ENCODE measurements around the gene MYO1H. TPM values are rescaled to one million over a fixed set of nuclear protein-coding genes. Genes with fewer than 3 reads are reported as not detected.

Gene MYO1H
- polyA plus RNA-seq, 1 experiment = not detected

DNA sequence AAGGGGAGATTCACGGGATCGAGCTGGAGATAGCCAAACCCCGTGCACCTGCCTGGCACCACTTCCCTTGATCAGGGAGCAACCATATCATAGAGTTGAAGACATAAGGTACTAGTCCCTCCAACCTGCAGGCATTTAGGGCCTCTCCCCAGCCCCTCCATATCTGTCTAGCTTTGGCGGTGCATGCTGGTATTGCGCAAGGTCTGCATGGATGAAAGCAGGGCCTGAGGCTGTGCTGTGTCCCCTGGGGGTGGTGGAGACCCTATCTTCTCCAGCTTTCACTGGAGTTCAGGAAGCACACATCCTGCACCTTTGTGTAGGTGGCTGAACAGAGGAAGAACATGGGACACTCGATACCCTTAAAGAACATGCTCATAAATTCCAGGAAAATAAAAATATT lies 82.5 kb downstream of the MYO1H start:
- TF ChIP-seq, protein P1, sequence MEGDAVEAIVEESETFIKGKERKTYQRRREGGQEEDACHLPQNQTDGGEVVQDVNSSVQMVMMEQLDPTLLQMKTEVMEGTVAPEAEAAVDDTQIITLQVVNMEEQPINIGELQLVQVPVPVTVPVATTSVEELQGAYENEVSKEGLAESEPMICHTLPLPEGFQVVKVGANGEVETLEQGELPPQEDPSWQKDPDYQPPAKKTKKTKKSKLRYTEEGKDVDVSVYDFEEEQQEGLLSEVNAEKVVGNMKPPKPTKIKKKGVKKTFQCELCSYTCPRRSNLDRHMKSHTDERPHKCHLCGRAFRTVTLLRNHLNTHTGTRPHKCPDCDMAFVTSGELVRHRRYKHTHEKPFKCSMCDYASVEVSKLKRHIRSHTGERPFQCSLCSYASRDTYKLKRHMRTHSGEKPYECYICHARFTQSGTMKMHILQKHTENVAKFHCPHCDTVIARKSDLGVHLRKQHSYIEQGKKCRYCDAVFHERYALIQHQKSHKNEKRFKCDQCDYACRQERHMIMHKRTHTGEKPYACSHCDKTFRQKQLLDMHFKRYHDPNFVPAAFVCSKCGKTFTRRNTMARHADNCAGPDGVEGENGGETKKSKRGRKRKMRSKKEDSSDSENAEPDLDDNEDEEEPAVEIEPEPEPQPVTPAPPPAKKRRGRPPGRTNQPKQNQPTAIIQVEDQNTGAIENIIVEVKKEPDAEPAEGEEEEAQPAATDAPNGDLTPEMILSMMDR (IDR thresholded peaks at IDR 0.05; ENCODE audit: insufficient read depth, low read depth, low read length) = no peak
- no peaks in the 10 kb centered on the region for H3K36me3 ChIP-seq (ENCODE audit: control insufficient read depth, insufficient read depth, low read length)
- DNase-seq (ENCODE audit: low read depth) = no peak
- 0 out of 2 replicates have a peak, but pooled peaks cover 4% of the 10 kb centered on the region for H3K27me3 ChIP-seq (ENCODE audit: control insufficient read depth, insufficient read depth, low read length)
- ChIA-PET CTCF (interaction anchor here (0.6 to 1.6 kb wide), 7 partner anchors 10 to 120 kb away, joined by 3 to 6 read pairs (median 3); no protein-coding TSS in a partner anchor), POLR2A (interaction anchor here (0.7 kb wide), 1 partner anchor 33 kb away, joined by 3 read pairs; no protein-coding TSS in a partner anchor)
- no peak overlapping the region for H3K4me3 ChIP-seq (ENCODE audit: low read depth, low read length)

GRCh38 chr12:109432431-109432830 lies 84.7 kb downstream of the MYO1H start:
- DNase-seq (ENCODE audit: low read depth) = no peak
- ChIA-PET POLR2A (interaction anchor here (0.6 kb wide), 1 partner anchor 151 kb away, joined by 3 read pairs; no protein-coding TSS in a partner anchor), CTCF (interaction anchor here (0.8 to 5.7 kb wide), 19 partner anchors 10 to 344 kb away, joined by 3 to 40 read pairs (median 5); partner anchors contain the start of genes KCTD10 and UBE3B)
- Histone ChIP-seq H3K36me3 (ENCODE audit: control insufficient read depth, insufficient read depth, low read length) (no peaks in the 10 kb centered on the region), H3K4me3 (ENCODE audit: low read depth, low read length) (no peak overlapping the region), H3K27me3 (ENCODE audit: control insufficient read depth, insufficient read depth, low read length) (no peaks in the 10 kb centered on the region)
- TF ChIP-seq, protein P1 (IDR thresholded peaks at IDR 0.05; ENCODE audit: insufficient read depth, low read depth, low read length) = no peak

DNA sequence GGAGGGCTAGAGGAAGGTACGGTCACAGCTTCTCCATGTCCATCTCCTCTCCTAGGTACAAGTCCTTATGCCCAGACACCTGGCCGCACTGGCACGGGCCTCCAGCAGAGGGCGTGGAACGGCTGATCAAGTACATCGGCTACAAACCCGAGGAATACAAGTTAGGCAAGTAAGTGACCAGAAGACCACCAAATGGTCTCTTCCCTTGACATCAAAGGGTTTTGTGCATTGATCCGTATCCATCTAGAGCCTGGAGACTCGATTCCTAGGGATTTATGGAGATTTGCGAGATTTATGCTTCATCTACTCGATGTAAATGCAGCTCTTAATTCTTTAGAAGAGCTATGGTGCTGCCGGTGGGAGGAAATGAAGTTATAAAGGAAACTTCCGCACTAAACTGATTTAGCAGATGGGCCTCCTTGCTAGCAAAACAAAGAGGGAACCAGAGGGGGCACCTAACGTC lies 85.2 kb downstream of the MYO1H start:
- ChIA-PET CTCF (interaction anchor here (0.6 to 5.7 kb wide), 25 partner anchors 9 to 748 kb away, joined by 3 to 40 read pairs (median 4); partner anchors contain the start of genes KCTD10 and UBE3B), POLR2A (interaction anchor here (0.6 kb wide), 1 partner anchor 151 kb away, joined by 3 read pairs; no protein-coding TSS in a partner anchor)
- no peaks in the 10 kb centered on the region for H3K27me3 ChIP-seq (ENCODE audit: control insufficient read depth, insufficient read depth, low read length)
- no peak overlapping the region for H3K4me3 ChIP-seq (ENCODE audit: low read depth, low read length)
- no peaks in the 10 kb centered on the region for H3K36me3 ChIP-seq (ENCODE audit: control insufficient read depth, insufficient read depth, low read length)
- no peak for DNase-seq (ENCODE audit: low read depth)
- TF ChIP-seq, protein P1 (IDR thresholded peaks at IDR 0.05; ENCODE audit: insufficient read depth, low read depth, low read length) = peak; percentile 94

GRCh38 chr12:109433618-109434017 lies 85.9 kb downstream of the MYO1H start:
- no peaks in the 10 kb centered on the region for H3K36me3 ChIP-seq (ENCODE audit: control insufficient read depth, insufficient read depth, low read length)
- TF ChIP-seq, protein P1 (IDR thresholded peaks at IDR 0.05; ENCODE audit: insufficient read depth, low read depth, low read length) = peak; percentile 34; the same call in 1 of the 2 replicates
- DNase-seq (ENCODE audit: low read depth) = no peak
- H3K27me3 ChIP-seq (ENCODE audit: control insufficient read depth, insufficient read depth, low read length) = no peaks in the 10 kb centered on the region
- ChIA-PET POLR2A (no interaction called here), CTCF (interaction anchor here (0.6 to 5.7 kb wide), 21 partner anchors 8 to 748 kb away, joined by 3 to 40 read pairs (median 5); partner anchors contain the start of genes KCTD10 and UBE3B)
- no peak overlapping the region for H3K4me3 ChIP-seq (ENCODE audit: low read depth, low read length)

- TF ChIP-seq, protein P1 (IDR thresholded peaks at IDR 0.05; ENCODE audit: insufficient read depth, low read depth, low read length) = no peak
- H3K36me3 ChIP-seq (ENCODE audit: control insufficient read depth, insufficient read depth, low read length) = no peaks in the 10 kb centered on the region
- no peaks in the 10 kb centered on the region for H3K27me3 ChIP-seq (ENCODE audit: control insufficient read depth, insufficient read depth, low read length)
- CTCF ChIA-PET = interaction anchor here (0.9 to 5.7 kb wide), 5 partner anchors 15 to 53 kb away, joined by 3 to 40 read pairs (median 5); partner anchors contain the start of genes KCTD10 and UBE3B
- POLR2A ChIA-PET = no interaction called here
- no peak for DNase-seq (ENCODE audit: low read depth)
- H3K4me3 ChIP-seq (ENCODE audit: low read depth, low read length) = no peak overlapping the region
These were observed 86.9 kb downstream of the MYO1H start for GRCh38 chr12:109434582-109434981.
